ENCODE results near the gene CCDC200.

Gene CCDC200

GRCh38 chr17:43183921-43184320 is 44.5 kb downstream of the CCDC200 start:
- Histone ChIP-seq H3K27ac (no peak overlapping the region), H3K4me1 (no peaks in the 10 kb centered on the region), H3K4me3 (no peak overlapping the region), H3K36me3 (peaks cover 36% of the 10 kb centered on the region), H4K20me1 (no peaks in the 10 kb centered on the region), H3K27me3 (no peaks in the 10 kb centered on the region), H3K9ac (no peak overlapping the region), H3K4me2 (no peak overlapping the region), H3K9me3 (no peaks in the 10 kb centered on the region)
- TF ChIP-seq Cebpa-rat (IDR thresholded peaks at IDR 0.05), result no peak

DNA sequence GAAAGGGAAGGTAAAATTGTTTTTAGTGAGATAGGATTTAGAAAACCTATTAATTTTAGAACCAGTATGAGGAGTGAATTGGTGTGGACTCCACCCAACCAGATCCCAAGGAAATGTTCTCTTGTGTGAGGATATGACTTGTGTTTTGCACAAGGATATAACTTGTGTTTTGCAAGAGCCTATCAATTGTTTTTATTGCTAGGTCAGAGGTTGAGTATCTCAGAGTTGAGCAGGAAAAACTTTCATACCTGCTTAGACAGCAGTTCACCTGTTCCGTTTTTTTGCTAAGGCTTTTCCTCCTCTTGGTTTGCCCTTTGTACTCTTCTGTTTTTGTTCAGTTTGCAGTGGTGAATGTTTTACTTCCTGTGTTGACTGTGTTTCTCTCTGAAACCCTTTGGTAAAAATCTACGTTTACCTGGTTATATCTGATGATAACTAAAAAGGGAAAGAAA is 52.3 kb downstream of the CCDC200 start:
- Histone ChIP-seq H3K27ac (no peak overlapping the region), H3K9me3 (no peaks in the 10 kb centered on the region), H3K27me3 (no peaks in the 10 kb centered on the region), H3K9ac (no peak overlapping the region), H3K4me1 (peaks cover 19% of the 10 kb centered on the region), H3K4me3 (no peak overlapping the region), H3K4me2 (no peak overlapping the region), H4K20me1 (no peaks in the 10 kb centered on the region), H3K36me3 (peaks cover 29% of the 10 kb centered on the region)
- no peak for TF ChIP-seq Cebpa-rat (IDR thresholded peaks at IDR 0.05)

DNA sequence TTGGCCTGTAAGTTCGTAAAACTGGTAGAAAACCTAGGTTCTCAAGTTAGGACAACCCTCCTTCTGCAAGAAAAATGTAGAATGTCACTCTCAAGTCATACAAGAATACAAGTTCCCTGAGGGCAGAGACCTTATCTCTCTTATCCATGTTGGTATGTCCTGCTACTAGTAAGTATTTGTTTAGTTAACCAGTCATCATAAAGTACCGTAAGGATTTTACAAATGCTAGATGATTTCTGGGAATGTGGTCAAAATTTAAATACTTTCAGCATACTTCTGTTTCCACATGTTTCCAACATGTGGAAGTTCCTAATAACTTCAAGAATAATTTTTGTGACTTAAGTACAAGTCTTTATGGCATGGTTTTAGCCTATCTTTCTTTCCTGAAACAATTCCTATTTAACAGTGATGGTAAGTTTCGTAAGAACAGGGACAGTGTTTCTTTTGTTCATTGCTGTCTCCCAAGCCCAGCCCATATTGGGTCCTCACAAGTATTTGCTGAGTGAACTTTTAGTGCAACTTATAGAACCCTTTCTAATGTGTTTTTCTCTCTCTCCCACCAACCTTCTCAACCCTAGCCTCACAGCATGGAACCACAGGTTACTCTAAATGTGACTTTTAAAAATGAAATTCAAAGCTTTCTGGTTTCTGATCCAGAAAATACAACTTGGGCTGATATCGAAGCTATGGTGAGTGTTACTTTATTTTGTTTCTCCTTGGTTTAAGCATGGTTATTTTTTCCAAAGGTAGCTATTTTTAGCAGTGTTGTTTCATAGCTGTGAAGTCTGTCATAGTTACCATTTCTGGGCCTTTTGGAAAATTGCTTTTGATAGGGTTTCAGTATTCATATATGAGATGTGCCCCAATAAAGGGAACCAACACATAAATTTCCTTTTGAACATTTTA is 53.0 kb downstream of the CCDC200 start:
- H3K27me3 ChIP-seq, result no peaks in the 10 kb centered on the region
- peaks cover 19% of the 10 kb centered on the region for H3K4me1 ChIP-seq
- peaks cover 25% of the 10 kb centered on the region for H3K36me3 ChIP-seq
- no peaks in the 10 kb centered on the region for H4K20me1 ChIP-seq
- H3K9me3 ChIP-seq, result no peaks in the 10 kb centered on the region
- H3K4me3 ChIP-seq, result no peak overlapping the region
- H3K27ac ChIP-seq, result no peak overlapping the region
- no peak overlapping the region for H3K4me2 ChIP-seq
- no peak for TF ChIP-seq Cebpa-rat (IDR thresholded peaks at IDR 0.05)
- H3K9ac ChIP-seq, result no peak overlapping the region

GRCh38 chr17:43171586-43172487 is 56.6 kb downstream of the CCDC200 start:
- Histone ChIP-seq H3K4me1 (peaks cover 30% of the 10 kb centered on the region), H3K27ac (peak overlapping the region; percentile 93), H3K36me3 (peaks cover 18% of the 10 kb centered on the region), H3K4me2 (peak overlapping the region; percentile 97), H3K4me3 (peak overlapping the region; percentile 83), H3K9ac (peak overlapping the region; percentile 88), H3K9me3 (no peaks in the 10 kb centered on the region), H3K27me3 (no peaks in the 10 kb centered on the region), H4K20me1 (peaks cover 7% of the 10 kb centered on the region; the same call in 1 of the 2 replicates)
- no peak for TF ChIP-seq Cebpa-rat (IDR thresholded peaks at IDR 0.05)
